Activated T-helper 2 cell treated with anti-CD3 and anti-CD28 coated beads, Interferon-gamma antibody, Interleukin-2, Interleukin-4, amounts not matched to agents 10 μg/mL and 5 μg/mL and 100 μg/mL, durations not matched to agents 14 hours and 24 hours and 36 hours (primary cell): ENCODE data around the gene SBSN. TPM values are rescaled to one million over a fixed set of nuclear protein-coding genes. Genes with fewer than 3 reads are reported as not detected.

Experiments
- DNase-seq: peaks from one replicate; pipeline ENCODE4 v3.0.0; 2021; ENCODE audit warnings: low spot score
- H3K27ac Mint-ChIP-seq: one replicate; pipeline ENCODE4 v1.8.0; 2021; ENCODE audit warnings: mixed read lengths
- H3K27me3 Mint-ChIP-seq: one replicate; pipeline ENCODE4 v1.8.0; 2021; ENCODE audit warnings: low read depth, mixed read lengths
- H3K36me3 Mint-ChIP-seq: one replicate; pipeline ENCODE4 v1.8.0; 2021; ENCODE audit warnings: low read depth, mixed read lengths
- H3K4me1 Mint-ChIP-seq: one replicate; pipeline ENCODE4 v1.8.0; 2021; ENCODE audit warnings: low read depth, mixed read lengths
- H3K4me3 Mint-ChIP-seq: one replicate; pipeline ENCODE4 v1.8.0; 2021; ENCODE audit warnings: low read depth, mild to moderate bottlenecking, moderate library complexity, mixed read lengths
- H3K9me3 Mint-ChIP-seq: one replicate; pipeline ENCODE4 v1.8.0; 2021; ENCODE audit warnings: mixed read lengths
- intact Hi-C: fragments of 100-400 bp; cut with micrococcal nuclease; formaldehyde crosslinking; loops from one replicate; pipeline ENCODE4 v1.15.1; 2023
- total RNA-seq: library from RNA; stranded (reverse); gene quantifications from 2 replicates; pipeline ENCODE4 v1.2.3, GENCODE V29; 2022

SBSN gene
- total RNA-seq, 1 donor from 2014 or later: not detected

DNA sequence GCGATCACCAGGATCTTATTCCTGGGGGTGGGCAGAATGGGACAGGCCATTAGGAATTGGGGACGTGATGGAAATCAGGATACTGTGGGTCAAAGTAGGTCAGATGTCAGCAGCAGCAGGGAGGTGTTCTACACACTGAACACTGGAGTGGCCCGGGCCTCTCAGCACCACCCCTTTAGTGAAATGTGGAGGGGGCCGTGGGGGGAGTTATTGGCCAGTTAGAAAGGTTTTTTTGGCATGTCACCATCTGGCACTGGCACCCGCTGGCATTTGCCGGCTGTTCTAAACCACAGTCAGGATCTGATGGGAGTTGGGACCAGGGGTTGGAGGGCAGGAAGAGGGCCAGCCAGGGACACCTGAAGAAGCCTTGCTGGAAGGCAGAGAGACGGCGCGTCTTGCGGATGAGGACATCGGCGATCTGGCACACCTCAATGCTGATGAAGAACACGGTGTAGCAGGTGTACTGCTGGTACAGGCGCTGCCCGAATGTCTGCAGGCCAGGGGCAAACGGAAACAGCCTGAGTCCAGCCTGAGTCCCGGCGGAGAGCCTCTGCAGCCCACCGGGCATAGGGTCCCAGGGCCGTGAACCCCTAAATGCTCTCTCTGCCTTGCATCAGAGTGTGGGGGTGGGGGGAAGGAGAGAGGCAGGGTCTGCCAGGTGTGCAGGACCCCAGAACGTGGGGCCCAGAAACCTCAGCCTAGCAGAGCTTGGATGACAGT, 23.1 kb upstream of the SBSN start:
- H3K36me3 Mint-ChIP-seq: peaks cover 19% of the 10 kb centered on the region
- H3K27ac Mint-ChIP-seq: no peak overlapping the region
- H3K4me3 Mint-ChIP-seq: no peak overlapping the region
- no peak for DNase-seq
- intact Hi-C loops: loop anchor here (10.0 kb wide), 1 partner anchor 144 kb away; no protein-coding TSS in a partner anchor
- H3K4me1 Mint-ChIP-seq: peaks cover 8% of the 10 kb centered on the region
- H3K9me3 Mint-ChIP-seq: no peaks in the 10 kb centered on the region
- H3K27me3 Mint-ChIP-seq: peaks cover 3% of the 10 kb centered on the region

- H3K27ac Mint-ChIP-seq: no peak overlapping the region
- H3K4me1 Mint-ChIP-seq: peaks cover 9% of the 10 kb centered on the region
- intact Hi-C loops: loop anchor here (1.0 to 10.0 kb wide), 4 partner anchors 38 to 162 kb away; partner anchors contain the start of gene DMKN
- DNase-seq: no peak
- H3K4me3 Mint-ChIP-seq: no peak overlapping the region
- no peaks in the 10 kb centered on the region for H3K9me3 Mint-ChIP-seq
- peaks cover 21% of the 10 kb centered on the region for H3K36me3 Mint-ChIP-seq
- H3K27me3 Mint-ChIP-seq: no peaks in the 10 kb centered on the region
Measured at GRCh38 chr19:35549879-35550523, 21.9 kb upstream of the SBSN start.

- Mint-ChIP-seq H3K4me3 (no peak overlapping the region), H3K4me1 (peaks cover 16% of the 10 kb centered on the region)
- intact Hi-C loops: loop anchor here (1.0 to 5.0 kb wide), 3 partner anchors 37 to 163 kb away; partner anchors contain the start of gene DMKN
Measured at GRCh38 chr19:35549174-35549788, 21.2 kb upstream of the SBSN start.

DNA sequence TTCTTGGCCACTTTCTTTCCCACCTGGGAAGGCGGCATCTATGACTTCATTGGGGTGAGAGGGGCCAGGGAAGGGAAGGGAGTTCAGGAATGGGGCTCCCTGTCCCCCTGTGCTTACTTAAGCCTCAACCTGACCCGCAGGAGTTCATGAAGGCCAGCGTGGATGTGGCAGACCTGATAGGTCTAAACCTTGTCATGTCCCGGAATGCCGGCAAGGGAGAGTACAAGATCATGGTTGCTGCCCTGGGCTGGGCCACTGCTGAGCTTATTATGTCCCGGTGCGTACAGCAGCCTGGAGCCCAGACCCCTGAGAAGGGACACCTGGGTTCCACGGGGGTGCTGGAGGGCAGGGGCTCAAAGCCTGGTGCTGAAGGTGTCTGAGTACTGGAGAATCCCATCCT, 18.4 kb upstream of the SBSN start:
- no peaks in the 10 kb centered on the region for H3K27me3 Mint-ChIP-seq
- peak overlapping the region; percentile 95 for H3K27ac Mint-ChIP-seq
- no peak for DNase-seq
- H3K4me3 Mint-ChIP-seq: peak overlapping the region; percentile 94
- peaks cover 18% of the 10 kb centered on the region for H3K4me1 Mint-ChIP-seq
- intact Hi-C loops: loop anchor here (1.0 to 5.0 kb wide), 3 partner anchors 34 to 166 kb away; partner anchors contain the start of gene DMKN
- no peaks in the 10 kb centered on the region for H3K9me3 Mint-ChIP-seq
- peaks cover 27% of the 10 kb centered on the region for H3K36me3 Mint-ChIP-seq

More at GRCh38 chr19:35549174-35549788, 21.2 kb upstream of the SBSN start:
- DNase-seq: peak; percentile 39
- H3K27ac Mint-ChIP-seq: no peak overlapping the region
- H3K9me3 Mint-ChIP-seq: no peaks in the 10 kb centered on the region
- H3K36me3 Mint-ChIP-seq: peaks cover 24% of the 10 kb centered on the region
- no peaks in the 10 kb centered on the region for H3K27me3 Mint-ChIP-seq

DNA sequence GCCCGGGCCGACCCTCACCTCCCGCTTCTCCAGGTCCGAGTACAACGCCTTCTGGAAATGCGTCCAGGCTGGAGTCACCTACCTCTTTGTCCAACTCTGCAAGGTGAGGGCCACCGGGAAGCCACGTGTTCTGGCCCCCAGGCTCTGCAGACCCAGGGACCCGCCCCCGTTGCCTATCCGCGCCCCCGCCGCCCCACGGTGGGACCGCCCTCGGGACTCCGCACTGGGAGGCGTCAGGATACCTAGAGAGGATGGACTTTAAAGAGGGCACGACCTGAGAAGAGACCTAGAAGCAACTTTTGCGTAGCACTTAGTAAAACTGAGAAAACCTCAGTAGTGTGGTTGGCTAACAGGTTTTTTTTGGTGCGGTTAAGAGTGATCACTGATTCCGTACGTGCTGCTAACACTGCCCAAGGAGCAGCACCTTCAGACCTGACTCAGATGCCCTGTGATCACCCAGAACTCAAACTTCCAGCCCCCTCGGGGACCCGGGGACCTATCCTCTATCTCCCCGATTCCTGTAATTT, 17.8 kb upstream of the SBSN start:
- peak overlapping the region; percentile 95 for H3K27ac Mint-ChIP-seq

GRCh38 chr19:35545001-35545854, 17.1 kb upstream of the SBSN start, which contains the start of gene TMEM147:
Gene TMEM147, plus strand, starts transcription at chr19:35545626. Its CDS starts 114 bp downstream, at chr19:35545740.
- intact Hi-C loops: loop anchor here (1.0 to 5.0 kb wide), 3 partner anchors 33 to 167 kb away; partner anchors contain the start of genes DMKN and HAUS5
- H3K4me3 Mint-ChIP-seq: peak within 1 kb of the TSS; percentile 94
- H3K36me3 Mint-ChIP-seq: peaks cover 31% of the 10 kb centered on the region
- H3K27me3 Mint-ChIP-seq: no peaks in the 10 kb centered on the region
- peaks cover 18% of the 10 kb centered on the region for H3K4me1 Mint-ChIP-seq
- DNase-seq: peak; percentile 78
- H3K9me3 Mint-ChIP-seq: no peaks in the 10 kb centered on the region
- peak within 1 kb of the TSS; percentile 95 for H3K27ac Mint-ChIP-seq

More for the DNA sequence above, 17.8 kb upstream of the SBSN start:
- peak overlapping the region; percentile 94 for H3K4me3 Mint-ChIP-seq
- intact Hi-C loops: loop anchor here (1.0 to 5.0 kb wide), 4 partner anchors 34 to 166 kb away; partner anchors contain the start of genes DMKN and HAUS5
- H3K9me3 Mint-ChIP-seq: no peaks in the 10 kb centered on the region
- DNase-seq: peak; percentile 52
- H3K4me1 Mint-ChIP-seq: peaks cover 18% of the 10 kb centered on the region
- H3K36me3 Mint-ChIP-seq: peaks cover 27% of the 10 kb centered on the region
- no peaks in the 10 kb centered on the region for H3K27me3 Mint-ChIP-seq

DNA sequence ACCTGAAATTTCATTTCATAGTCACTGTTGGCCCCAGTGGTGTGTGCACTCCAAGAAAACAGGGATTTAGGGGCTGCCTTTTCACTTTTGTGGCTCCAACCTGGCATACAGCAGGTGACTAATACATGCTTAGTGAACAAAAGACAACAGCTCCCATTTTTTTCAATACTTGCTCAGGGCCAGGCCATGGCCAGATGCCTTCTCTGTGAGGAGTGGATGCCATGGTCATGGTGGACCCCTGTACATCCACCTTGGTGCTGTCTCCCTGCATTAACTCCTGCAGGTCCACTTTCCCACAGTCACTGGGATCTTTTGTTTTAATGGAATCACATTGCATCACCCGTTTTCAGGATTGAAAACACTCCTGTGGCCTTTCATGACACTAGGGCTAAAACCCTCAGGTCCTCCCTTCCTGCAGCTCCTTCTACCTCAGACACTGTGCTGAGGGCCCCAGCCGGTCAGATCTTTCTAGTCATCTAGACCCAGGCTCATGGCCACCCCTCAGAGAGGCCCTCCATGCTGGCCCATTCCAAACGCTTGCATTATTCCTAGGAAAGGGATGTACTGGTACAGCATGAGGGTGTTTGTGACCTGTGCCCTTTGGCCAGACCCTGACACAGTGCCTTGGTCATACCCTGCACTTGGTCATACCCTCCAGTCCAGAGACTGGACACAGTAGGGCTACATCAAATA, 16.1 kb upstream of the SBSN start:
- peaks cover 30% of the 10 kb centered on the region for H3K36me3 Mint-ChIP-seq
- no peak for DNase-seq
- H3K9me3 Mint-ChIP-seq: no peaks in the 10 kb centered on the region
- peak overlapping the region; percentile 87 for H3K27ac Mint-ChIP-seq
- H3K4me3 Mint-ChIP-seq: peak overlapping the region; percentile 94
- intact Hi-C loops: no loop called here
- H3K27me3 Mint-ChIP-seq: no peaks in the 10 kb centered on the region
- H3K4me1 Mint-ChIP-seq: peaks cover 17% of the 10 kb centered on the region

DNA sequence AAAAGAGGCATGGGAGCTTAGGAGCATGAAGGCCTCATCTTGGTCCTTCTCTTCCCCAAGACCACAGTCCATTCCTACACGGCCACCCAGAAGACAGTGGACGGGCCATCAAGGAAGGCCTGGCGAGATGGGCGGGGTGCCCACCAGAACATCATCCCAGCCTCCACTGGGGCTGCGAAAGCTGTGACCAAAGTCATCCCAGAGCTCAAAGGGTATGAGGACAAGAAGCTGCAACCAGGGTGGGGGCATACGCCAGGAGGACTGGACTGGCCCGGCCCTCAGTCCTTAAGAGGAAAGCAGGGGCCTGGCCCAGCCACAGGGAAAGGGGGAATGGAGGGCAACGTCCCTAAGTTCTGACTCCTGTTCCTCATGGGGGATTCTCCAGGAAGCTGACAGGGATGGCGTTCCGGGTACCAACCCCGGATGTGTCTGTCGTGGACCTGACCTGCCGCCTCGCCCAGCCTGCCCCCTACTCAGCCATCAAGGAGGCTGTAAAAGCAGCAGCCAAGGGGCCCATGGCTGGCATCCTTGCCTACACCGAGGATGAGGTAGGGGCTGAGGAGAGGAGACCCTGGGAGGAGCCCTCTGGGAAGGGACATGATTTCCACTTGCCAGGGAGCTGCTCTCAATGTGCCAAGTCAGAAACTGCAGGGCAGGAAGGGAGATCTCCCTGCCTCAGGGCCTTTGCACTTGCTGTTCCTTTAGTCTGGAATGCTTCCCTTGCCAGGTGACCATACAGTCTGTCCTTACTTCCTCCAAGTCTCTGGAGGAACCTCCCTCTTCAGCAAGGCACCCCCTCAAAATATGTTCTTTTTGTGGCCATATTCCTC, 15.4 kb upstream of the SBSN start:
- Mint-ChIP-seq H3K4me1 (peaks cover 15% of the 10 kb centered on the region), H3K4me3 (no peak overlapping the region), H3K9me3 (no peaks in the 10 kb centered on the region), H3K27me3 (no peaks in the 10 kb centered on the region), H3K36me3 (peaks cover 27% of the 10 kb centered on the region), H3K27ac (no peak overlapping the region)
- DNase-seq: no peak
- intact Hi-C loops: no loop called here

DNA sequence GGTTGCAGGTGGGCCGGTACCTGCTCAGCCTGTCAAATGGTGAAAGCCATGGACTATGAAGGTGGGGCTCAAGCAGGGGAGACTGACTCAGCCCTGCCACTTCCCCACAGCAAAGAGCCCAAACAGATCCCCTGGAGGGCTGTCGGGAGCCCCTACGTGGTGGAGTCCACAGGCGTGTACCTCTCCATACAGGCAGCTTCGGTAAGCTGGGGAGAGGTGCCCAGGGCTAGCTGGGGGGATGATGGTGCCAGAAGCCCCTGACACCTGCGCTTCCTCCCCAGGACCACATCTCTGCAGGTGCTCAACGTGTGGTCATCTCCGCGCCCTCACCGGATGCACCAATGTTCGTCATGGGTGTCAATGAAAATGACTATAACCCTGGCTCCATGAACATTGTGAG, 14.1 kb upstream of the SBSN start:
- Mint-ChIP-seq H3K4me3 (no peak overlapping the region), H3K4me1 (peaks cover 15% of the 10 kb centered on the region), H3K36me3 (peaks cover 20% of the 10 kb centered on the region), H3K27me3 (no peaks in the 10 kb centered on the region), H3K9me3 (no peaks in the 10 kb centered on the region), H3K27ac (no peak overlapping the region)
- DNase-seq: no peak
- intact Hi-C loops: no loop called here

DNA sequence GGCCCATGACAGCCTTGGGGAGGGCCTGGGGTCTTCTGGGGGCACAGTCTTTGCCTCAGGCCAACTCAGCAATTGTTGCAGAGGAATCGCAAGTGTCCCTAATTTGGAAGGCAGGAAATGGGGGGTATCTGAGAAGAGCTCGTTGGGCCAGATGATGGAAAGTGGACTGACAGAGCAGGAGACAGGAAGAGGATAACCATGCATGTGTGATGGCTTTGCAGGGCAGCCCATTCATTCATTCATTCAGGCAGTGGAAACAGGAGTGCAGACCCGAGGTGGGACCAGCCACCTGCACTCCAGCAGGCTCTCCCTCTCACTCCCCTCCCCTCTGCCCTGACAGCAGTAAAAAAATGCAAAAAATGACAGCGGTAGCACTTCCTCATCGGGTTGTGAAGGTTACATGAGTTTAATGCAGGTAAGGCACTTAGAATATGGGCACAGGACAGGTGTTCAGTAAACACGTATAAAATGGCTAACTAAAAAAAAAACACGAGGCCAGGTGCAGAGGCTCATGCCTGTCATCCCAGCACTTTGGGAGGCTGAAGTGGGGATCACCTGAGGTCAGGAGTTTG, 12.3 kb upstream of the SBSN start:
- Mint-ChIP-seq H3K4me3 (no peak overlapping the region), H3K36me3 (peaks cover 11% of the 10 kb centered on the region), H3K9me3 (no peaks in the 10 kb centered on the region), H3K4me1 (peaks cover 9% of the 10 kb centered on the region), H3K27me3 (no peaks in the 10 kb centered on the region), H3K27ac (no peak overlapping the region)
- intact Hi-C loops: no loop called here
- DNase-seq: no peak

- Mint-ChIP-seq H3K27me3 (peaks cover 2% of the 10 kb centered on the region), H3K27ac (no peak overlapping the region), H3K4me1 (peaks cover 8% of the 10 kb centered on the region), H3K9me3 (no peaks in the 10 kb centered on the region), H3K4me3 (no peak overlapping the region), H3K36me3 (peaks cover 11% of the 10 kb centered on the region)
- intact Hi-C loops: no loop called here
- no peak for DNase-seq
Measured at GRCh38 chr19:35539850-35540249, 11.7 kb upstream of the SBSN start.
